AG10803 (cell line): ENCODE data around the gene COG1.
A peak's percentile ranks its signal among the peaks of the same experiment; 100 is the strongest.

Experiments
- DNase-seq: peaks from one replicate; pipeline ENCODE4 v3.0.0; 2010; ENCODE audit warnings: low read depth
- H3K4me3 ChIP-seq: 2 replicates; pipeline ENCODE4 v1.5.1; 2011; ENCODE audit warnings: mild to moderate bottlenecking, low read length, control low read depth
- CTCF ChIP-seq: conservative IDR thresholded peaks from 2 replicates; pipeline ENCODE4 v1.5.1; 2011; ENCODE audit warnings: mild to moderate bottlenecking, low read length, control low read depth, inconsistent platforms

COG1 gene

GRCh38 chr17:73196500-73196899, 3.6 kb downstream of the COG1 start:
- peak; percentile 45 for TF ChIP-seq CTCF
- no peak overlapping the region for H3K4me3 ChIP-seq
- peak; percentile 37 for DNase-seq

GRCh38 chr17:73197161-73197560, 4.3 kb downstream of the COG1 start:
- no peak for DNase-seq
- no peak for TF ChIP-seq CTCF

GRCh38 chr17:73198201-73198929, 5.5 kb downstream of the COG1 start:
- no peak for TF ChIP-seq CTCF
- no peak overlapping the region for H3K4me3 ChIP-seq
- no peak for DNase-seq

More at GRCh38 chr17:73197161-73197560, 4.3 kb downstream of the COG1 start:
- H3K4me3 ChIP-seq: no peak overlapping the region

GRCh38 chr17:73198930-73199260, 6.0 kb downstream of the COG1 start:
- no peak for DNase-seq
- TF ChIP-seq CTCF: no peak
- no peak overlapping the region for H3K4me3 ChIP-seq

- no peak for TF ChIP-seq CTCF
- DNase-seq: no peak
- no peak overlapping the region for H3K4me3 ChIP-seq
Observed at GRCh38 chr17:73199751-73200317, 7.0 kb downstream of the COG1 start.

- TF ChIP-seq CTCF: no peak
- no peak for DNase-seq
- no peak overlapping the region for H3K4me3 ChIP-seq
Observed at GRCh38 chr17:73200476-73200875, 7.6 kb downstream of the COG1 start.
